GM21723 (cell line): Measurements from ENCODE around the gene CDH13.
A peak's percentile ranks its signal among the peaks of the same experiment; 100 is the strongest.

Source experiments
- ATAC-seq: cut with Tn5 transposase; IDR thresholded peaks from one replicate; pipeline ENCODE4 v1.9.1; 2021; ENCODE audit warnings: mild to moderate bottlenecking, moderate library complexity; ENCODE audit not compliant: unreplicated experiment

The CDH13 gene

GRCh38 chr16:82773018-82773417 lies 146.2 kb downstream of the CDH13 start:
- no peak for ATAC-seq

GRCh38 chr16:82776470-82777146 lies 149.8 kb downstream of the CDH13 start:
- peak; percentile 65 for ATAC-seq

- ATAC-seq = no peak
Observed at GRCh38 chr16:82782715-82783251, 156.0 kb downstream of the CDH13 start.

- ATAC-seq = no peak
Observed at GRCh38 chr16:82783933-82784572, 157.3 kb downstream of the CDH13 start.

- ATAC-seq = no peak
Observed at GRCh38 chr16:82784573-82784968, 157.8 kb downstream of the CDH13 start.

GRCh38 chr16:82788225-82788624 lies 161.5 kb downstream of the CDH13 start:
- ATAC-seq = no peak

- ATAC-seq = no peak
Observed at GRCh38 chr16:82788919-82789318, 162.2 kb downstream of the CDH13 start.

GRCh38 chr16:82792693-82793092 lies 165.9 kb downstream of the CDH13 start:
- ATAC-seq = no peak

GRCh38 chr16:82793528-82794245 lies 166.9 kb downstream of the CDH13 start:
- no peak for ATAC-seq

GRCh38 chr16:82796047-82796446 lies 169.3 kb downstream of the CDH13 start:
- ATAC-seq = no peak

- no peak for ATAC-seq
Observed at GRCh38 chr16:82801361-82801760, 174.6 kb downstream of the CDH13 start.

GRCh38 chr16:82805866-82806265 lies 179.1 kb downstream of the CDH13 start:
- ATAC-seq = no peak

GRCh38 chr16:82807311-82807710 lies 180.5 kb downstream of the CDH13 start:
- ATAC-seq = no peak

GRCh38 chr16:82808036-82808435 lies 181.3 kb downstream of the CDH13 start:
- ATAC-seq = no peak

GRCh38 chr16:82810077-82810476 lies 183.3 kb downstream of the CDH13 start:
- ATAC-seq = no peak

GRCh38 chr16:82814059-82814458 lies 187.3 kb downstream of the CDH13 start:
- ATAC-seq = no peak

GRCh38 chr16:82819286-82819685 lies 192.5 kb downstream of the CDH13 start:
- ATAC-seq = no peak

- no peak for ATAC-seq
Observed at GRCh38 chr16:82820855-82821254, 194.1 kb downstream of the CDH13 start.

GRCh38 chr16:82824408-82824807 lies 197.6 kb downstream of the CDH13 start:
- no peak for ATAC-seq

GRCh38 chr16:82829301-82829700 lies 202.5 kb downstream of the CDH13 start:
- ATAC-seq = no peak

- no peak for ATAC-seq
Observed at GRCh38 chr16:82830944-82831343, 204.2 kb downstream of the CDH13 start.

- no peak for ATAC-seq
Observed at GRCh38 chr16:82832821-82833220, 206.1 kb downstream of the CDH13 start.
